GF-D8 (cell line): Measurements from ENCODE around the gene ICOS.
"Not testable (repeated sequence)": the region's sequence is repeated elsewhere in the genome, so short reads cannot be mapped to it uniquely, and the experiment has no call there.

Source experiments
- DNase-seq: peaks from one replicate; lab custom pipeline; 2025; lab: John Stamatoyannopoulos, UW

ICOS gene

DNA sequence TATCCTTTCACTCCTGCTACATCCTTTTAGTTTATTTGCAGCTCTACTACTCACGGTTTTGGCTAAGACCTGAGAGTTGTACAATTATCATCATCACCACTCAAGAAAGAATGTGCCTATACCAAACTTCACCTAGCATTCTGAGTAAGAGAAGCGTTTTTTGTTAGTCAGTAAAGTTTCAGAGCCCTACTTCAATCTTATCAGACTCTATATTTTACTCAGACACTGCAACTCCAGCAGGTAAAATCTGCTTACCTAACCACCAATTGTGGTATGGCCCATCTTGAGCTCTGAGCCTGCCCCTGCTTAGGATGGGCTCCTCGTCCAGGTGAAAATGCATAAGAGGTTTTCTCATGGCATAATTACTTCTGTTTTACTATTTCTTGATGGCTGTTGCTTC, 37.1 kb downstream of the ICOS start:
- DNase-seq = no peak

DNA sequence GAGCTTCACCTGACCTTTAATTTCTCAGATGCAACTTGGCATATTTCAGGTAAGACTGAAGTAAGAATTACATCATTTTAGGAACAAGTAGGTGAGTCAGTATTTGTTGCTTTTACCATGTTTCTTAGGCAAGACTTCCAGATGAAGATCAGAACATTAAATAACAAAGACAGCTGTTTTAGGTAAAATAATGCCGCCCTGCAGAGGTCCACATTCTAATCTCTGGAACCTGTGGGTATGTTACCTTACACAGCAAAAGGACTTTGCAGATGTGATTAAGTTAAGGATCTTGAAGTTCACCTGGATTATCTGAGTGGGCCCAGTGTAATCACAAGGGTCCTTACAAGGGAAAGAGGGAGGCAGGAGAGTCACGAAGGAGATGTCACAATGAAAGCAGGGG, 39.3 kb downstream of the ICOS start:
- no peak for DNase-seq

DNA sequence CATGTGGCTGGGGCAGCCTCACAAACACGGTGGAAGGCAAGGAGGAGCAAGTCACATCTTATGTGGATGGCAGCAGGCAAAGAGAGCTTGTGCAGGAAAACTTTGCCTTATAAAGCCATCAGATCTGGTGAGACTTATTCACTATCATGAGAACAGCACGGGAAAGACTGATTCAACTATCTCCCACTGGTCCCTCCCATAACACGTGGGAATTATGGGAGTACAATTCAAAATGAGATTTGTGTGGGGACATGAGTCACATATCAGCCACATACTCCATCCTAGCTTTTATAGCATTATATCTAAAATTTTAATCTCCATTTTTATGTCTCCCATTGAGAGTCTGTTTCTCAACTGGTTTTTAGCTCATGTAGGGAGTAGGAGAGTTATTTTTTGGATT, 45.7 kb downstream of the ICOS start:
- DNase-seq = no peak

DNA sequence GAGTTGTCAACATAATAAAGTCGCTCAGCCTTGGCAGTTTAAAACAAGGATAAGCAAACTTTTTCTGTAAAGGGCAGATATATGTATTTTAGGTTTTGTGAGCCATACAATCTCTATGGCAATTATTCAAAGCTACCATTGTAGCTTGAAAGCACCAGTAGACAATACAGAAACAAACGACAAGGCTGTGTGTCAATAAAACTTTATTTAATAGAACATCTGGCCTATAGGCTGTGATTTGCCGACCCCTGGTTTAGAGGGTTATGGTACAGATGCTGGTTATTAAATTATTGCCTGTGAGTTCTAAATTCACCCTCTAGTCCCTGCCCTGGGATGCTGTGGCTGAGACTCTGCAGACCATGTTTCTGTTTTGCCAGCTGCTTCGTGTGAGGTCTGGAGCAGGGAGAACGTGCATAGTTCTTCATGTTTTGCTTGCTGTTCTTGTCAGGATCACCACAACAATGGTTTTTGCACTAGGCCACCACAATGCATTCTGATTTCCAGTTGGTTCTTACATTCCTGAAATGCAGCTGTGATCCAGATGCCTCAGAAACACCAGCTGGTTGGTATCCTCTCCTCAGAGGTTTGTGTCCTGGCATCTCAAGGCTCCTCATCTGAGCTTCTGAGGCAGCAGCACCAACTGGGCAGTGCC, 46.6 kb downstream of the ICOS start:
- no peak for DNase-seq

DNA sequence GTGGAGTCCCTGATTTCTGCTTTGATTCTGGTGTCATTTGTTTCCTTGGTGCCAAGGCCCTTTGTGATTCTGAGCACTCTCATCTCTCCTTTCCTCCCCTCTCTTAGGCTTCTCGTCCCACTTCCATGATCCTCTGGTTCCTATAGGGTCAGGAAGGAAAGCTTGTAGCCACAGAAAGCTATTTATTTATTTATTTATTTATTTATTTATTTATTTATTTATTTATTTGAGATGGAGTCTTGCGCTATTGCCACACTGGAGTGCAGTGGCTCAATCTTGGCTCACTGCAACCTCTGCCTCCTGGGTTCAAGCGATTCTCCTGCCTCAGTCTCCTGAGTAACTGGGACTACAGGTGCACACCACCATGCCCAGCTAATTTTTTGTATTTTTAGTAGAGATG, 49.4 kb downstream of the ICOS start:
- not testable (repeated sequence) for DNase-seq

DNA sequence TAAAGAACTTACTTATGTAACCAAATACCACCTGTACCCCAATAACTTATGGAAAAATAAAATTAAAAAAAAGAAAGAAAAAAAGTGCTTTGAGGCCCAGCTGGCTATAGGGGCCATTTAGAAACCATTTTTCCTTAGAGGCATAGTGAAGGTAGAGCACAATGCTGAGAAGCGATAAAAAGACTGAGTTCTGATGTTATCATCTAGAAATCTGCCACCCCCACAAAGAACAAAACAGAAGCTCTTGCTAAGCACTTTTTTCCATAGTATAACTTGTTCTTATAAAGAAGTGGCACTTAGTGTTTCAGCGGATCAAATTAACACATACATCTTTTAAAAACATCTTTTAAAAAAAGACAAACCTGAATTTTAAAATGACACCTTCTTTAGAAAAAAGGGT, 51.4 kb downstream of the ICOS start:
- DNase-seq = no peak

GRCh38 chr2:203988500-203989260, 52.1 kb downstream of the ICOS start:
- no peak for DNase-seq

DNA sequence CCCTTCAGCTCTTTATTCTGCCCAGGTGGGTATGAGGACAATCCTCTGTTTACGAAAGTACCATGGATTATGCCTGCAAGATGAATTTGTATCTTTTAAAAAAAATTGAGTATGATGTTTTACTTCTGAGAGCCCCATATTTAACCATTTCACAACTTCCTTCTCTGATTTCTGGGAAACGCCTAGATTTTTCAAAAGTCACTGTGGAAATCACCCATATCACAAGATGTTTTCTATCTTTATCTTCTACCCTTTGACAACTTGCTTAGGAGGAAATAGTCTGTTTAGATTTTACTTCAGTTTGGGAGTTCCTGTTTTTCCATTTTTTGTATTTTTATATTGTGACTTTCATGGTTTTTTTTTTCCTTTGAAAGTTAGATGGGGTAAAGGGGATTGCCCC, 53.0 kb downstream of the ICOS start:
- no peak for DNase-seq

GRCh38 chr2:203992509-203992908, 55.9 kb downstream of the ICOS start:
- DNase-seq = no peak

- DNase-seq = no peak
Observed at GRCh38 chr2:203993011-203993410, 56.4 kb downstream of the ICOS start.

GRCh38 chr2:203993560-203993959, 57.0 kb downstream of the ICOS start:
- no peak for DNase-seq

DNA sequence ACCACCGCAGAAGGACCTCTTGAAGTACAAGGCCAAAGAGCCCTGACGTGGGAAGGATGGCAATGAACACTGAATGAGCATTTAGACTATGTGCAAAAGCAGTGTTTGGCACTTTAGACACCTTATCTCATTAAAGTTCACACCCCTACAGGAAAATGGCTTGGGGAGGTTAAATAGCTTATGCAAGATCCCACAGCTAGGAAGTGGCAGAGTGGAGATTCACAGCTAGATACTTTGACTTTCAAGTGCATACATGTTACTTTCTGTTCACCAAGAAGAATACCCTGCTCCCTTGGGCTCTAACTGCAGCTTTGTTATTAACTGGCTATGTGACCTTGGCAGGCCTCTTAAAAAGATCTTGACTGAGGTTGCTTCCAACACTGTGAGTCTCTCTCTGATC, 58.2 kb downstream of the ICOS start:
- DNase-seq = no peak

DNA sequence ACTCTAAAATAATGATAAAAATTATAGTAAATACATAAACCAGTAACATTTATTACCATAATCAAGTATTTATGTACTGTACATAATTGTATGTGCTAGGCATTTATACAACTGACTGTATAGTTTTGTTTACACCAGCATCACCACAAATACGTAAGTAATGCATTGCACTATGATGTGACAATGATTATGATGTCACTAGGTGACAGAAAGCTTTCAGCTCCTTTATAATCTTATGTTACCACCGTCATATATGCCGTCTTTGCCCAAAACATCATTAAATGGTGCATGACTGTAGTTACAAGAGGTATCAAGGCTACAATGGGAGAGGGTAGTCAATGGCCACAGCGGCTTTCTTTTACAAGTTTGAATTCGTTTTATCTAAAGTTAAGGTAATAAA, 60.1 kb downstream of the ICOS start:
- no peak for DNase-seq

DNA sequence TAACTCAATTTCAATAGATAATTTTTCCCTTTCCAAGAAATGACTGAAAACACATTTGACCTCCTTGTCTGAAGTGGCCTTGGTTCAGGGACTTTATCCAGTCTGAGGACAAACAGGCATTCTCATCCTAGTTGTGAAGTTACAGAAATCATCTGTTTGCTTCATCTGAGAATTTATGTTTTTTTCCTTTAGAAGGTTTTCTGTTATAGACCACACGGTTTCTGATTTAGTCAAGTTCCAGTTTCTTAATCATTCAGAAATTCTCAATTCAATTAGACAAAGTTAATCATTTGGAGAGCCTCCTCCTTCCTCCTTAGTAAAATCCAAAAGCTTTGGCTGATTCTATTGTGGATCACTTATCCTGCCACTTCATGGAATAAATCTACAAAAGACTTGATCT, 60.9 kb downstream of the ICOS start:
- DNase-seq = no peak

GRCh38 chr2:203997980-203998809, 61.6 kb downstream of the ICOS start:
- no peak for DNase-seq

DNA sequence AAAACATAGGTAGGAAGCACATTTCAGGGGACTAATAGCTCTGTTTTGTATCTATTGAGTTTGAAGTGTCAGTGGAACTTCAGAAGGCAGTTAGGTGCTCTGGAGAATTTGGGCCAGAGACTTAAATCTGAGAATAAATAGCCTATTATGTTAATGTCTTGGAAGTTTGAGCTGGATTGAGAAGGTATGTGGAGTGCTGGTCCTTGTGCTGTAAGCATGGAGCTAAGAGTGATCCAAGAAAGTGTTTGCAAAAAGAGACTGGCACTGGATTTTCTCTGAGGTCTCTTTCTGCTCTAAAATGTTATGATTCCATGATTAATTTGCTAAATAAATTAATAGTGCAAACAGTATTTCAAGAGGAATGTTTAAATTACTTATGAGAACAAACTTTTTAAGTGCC, 63.3 kb downstream of the ICOS start:
- DNase-seq = no peak

DNA sequence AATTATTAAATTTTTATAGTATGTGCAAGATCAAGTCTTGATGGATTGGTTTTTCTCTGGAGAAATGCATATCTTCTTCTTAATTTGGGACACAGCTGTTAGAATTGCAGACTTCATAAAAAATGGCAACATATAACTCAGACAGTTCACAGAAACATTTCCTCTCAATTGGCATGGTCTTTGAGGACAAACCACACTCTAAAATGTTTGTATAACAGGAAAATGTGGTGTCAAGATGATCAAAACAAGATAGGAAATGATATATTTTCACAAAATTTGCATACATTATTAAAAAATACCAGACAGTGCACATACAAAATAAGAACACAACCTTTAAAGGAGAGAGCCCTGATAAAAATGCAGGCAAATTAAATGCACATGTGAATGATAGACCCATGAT, 63.9 kb downstream of the ICOS start:
- no peak for DNase-seq

GRCh38 chr2:204003276-204003990, 66.9 kb downstream of the ICOS start:
- no peak for DNase-seq

GRCh38 chr2:204004912-204005311, 68.3 kb downstream of the ICOS start:
- no peak for DNase-seq

GRCh38 chr2:204005940-204006721, 69.6 kb downstream of the ICOS start:
- no peak for DNase-seq

DNA sequence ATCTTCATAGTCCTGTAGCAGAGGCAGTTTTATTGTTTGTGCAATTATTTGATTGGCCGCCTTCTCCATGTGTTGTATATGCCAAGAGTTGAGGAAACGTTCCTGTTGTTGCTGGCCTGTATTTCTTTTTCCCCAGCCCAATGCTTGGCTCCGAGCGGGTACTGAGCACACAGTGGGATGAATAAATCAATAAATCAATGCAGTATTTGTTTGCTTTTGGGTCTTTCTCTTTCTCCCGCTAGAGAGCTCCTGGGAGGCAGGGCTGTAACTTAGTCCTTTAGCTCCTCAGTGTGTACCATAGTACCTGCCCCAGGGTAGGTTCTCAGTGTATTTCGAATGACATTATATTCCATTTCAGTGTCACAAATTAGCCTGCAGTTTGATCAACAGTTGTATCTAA, 71.8 kb downstream of the ICOS start:
- no peak for DNase-seq
